Measurements from ENCODE around the gene HDAC6. TPM values are rescaled to one million over a fixed set of nuclear protein-coding genes. Genes with fewer than 3 reads are reported as not detected.

Gene HDAC6
- total and polyA plus RNA-seq, 10 donors, result 33.9 to 103 (median 79.9) TPM

GRCh38 chrX:48754238-48754637, 47.6 kb upstream of the HDAC6 start:
- WGBS, 5 donors, result 67 to 92% (median 78%) methylated on average over 2 to 8 of the region's 8 CpGs
- no peaks in the 10 kb centered on the region for H3K4me1 ChIP-seq
- intact Hi-C loops (cut with DNase I; ENCODE audit: low total_unique reads), result no loop called here
- no peak overlapping the region for H3K4me3 ChIP-seq
- no peak overlapping the region for H3K27ac ChIP-seq
- H3K9me3 ChIP-seq, result no peaks in the 10 kb centered on the region
- H3K27me3 ChIP-seq (replicated peaks in 1 of 7), result peaks cover 0 to 5% (median 0%) of the 10 kb centered on the region in 7 donors
- no peaks in the 10 kb centered on the region for H3K36me3 ChIP-seq
- no peak for DNase-seq
- TF ChIP-seq POLR2AphosphoS5 (IDR thresholded peaks at IDR 0.05), result no peak
- TF ChIP-seq, protein P1, sequence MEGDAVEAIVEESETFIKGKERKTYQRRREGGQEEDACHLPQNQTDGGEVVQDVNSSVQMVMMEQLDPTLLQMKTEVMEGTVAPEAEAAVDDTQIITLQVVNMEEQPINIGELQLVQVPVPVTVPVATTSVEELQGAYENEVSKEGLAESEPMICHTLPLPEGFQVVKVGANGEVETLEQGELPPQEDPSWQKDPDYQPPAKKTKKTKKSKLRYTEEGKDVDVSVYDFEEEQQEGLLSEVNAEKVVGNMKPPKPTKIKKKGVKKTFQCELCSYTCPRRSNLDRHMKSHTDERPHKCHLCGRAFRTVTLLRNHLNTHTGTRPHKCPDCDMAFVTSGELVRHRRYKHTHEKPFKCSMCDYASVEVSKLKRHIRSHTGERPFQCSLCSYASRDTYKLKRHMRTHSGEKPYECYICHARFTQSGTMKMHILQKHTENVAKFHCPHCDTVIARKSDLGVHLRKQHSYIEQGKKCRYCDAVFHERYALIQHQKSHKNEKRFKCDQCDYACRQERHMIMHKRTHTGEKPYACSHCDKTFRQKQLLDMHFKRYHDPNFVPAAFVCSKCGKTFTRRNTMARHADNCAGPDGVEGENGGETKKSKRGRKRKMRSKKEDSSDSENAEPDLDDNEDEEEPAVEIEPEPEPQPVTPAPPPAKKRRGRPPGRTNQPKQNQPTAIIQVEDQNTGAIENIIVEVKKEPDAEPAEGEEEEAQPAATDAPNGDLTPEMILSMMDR (IDR thresholded peaks at IDR 0.05 in 8 of 11, conservative IDR thresholded peaks at IDR 0.05 in 3 of 11), result no peak
- TF ChIP-seq POLR2A (IDR thresholded peaks at IDR 0.05), result no peak

- no peaks in the 10 kb centered on the region for H3K4me1 ChIP-seq
- H3K36me3 ChIP-seq, result no peaks in the 10 kb centered on the region
- no peaks in the 10 kb centered on the region for H3K9me3 ChIP-seq
- H3K4me3 ChIP-seq, result no peak within 1 kb of the TSS
- no peak for DNase-seq
- no peak within 1 kb of the TSS for H3K27ac ChIP-seq
- H3K27me3 ChIP-seq (replicated peaks in 1 of 7), result peaks cover 0 to 6% (median 0%) of the 10 kb centered on the region in 7 donors
- TF ChIP-seq, protein P1 (IDR thresholded peaks at IDR 0.05 in 8 of 11, conservative IDR thresholded peaks at IDR 0.05 in 3 of 11), result peak in 1 of 11 experiments; percentile 11
- TF ChIP-seq POLR2A (IDR thresholded peaks at IDR 0.05), result no peak
- no peak for TF ChIP-seq POLR2AphosphoS5 (IDR thresholded peaks at IDR 0.05)
- intact Hi-C loops (cut with DNase I; ENCODE audit: low total_unique reads), result no loop called here
- 53 to 64% (median 58%) methylated on average over 10 to 12 of the region's 12 CpGs for WGBS, 5 donors
Measured at GRCh38 chrX:48761674-48762471, 40.0 kb upstream of the HDAC6 start, which contains the start of gene GLOD5. TSS of gene GLOD5 (plus strand) at chrX:48761747. CDS start at chrX:48761791, 44 bp downstream.

GRCh38 chrX:48769230-48769629, 32.6 kb upstream of the HDAC6 start:
- Histone ChIP-seq H3K4me1 (no peaks in the 10 kb centered on the region), H3K27ac (no peak overlapping the region), H3K27me3 (replicated peaks in 1 of 7) (no peaks in the 10 kb centered on the region), H3K9me3 (no peaks in the 10 kb centered on the region), H3K4me3 (no peak overlapping the region), H3K36me3 (no peaks in the 10 kb centered on the region)
- TF ChIP-seq, protein P1 (IDR thresholded peaks at IDR 0.05 in 8 of 11, conservative IDR thresholded peaks at IDR 0.05 in 3 of 11), result no peak
- TF ChIP-seq POLR2AphosphoS5 (IDR thresholded peaks at IDR 0.05) (no peak), POLR2A (IDR thresholded peaks at IDR 0.05) (no peak)
- intact Hi-C loops (cut with DNase I; ENCODE audit: low total_unique reads), result no loop called here
- 78 to 91% (median 82%) methylated on average over 6 of the region's 6 CpGs for WGBS, 5 donors
- no peak for DNase-seq

DNA sequence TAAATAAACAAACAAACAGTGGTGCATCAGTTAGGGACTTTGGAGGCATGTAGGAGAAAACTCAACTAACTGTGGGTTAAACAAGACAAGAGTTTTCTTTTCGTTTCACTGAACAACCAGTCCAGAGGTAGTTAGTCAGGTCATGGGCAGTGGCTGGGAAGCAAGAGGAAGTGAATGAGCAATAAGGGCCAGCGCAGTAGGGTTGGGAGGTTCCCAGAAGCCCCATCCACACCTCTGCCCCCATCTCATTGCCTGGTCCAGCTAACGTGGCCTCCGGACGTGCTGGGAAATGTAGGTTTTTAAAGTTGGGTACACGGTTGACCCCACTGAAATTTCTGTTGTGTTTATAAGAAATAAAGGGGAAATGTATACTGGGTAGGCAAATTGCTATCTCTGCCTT, 31.6 kb upstream of the HDAC6 start:
- H3K36me3 ChIP-seq, result no peaks in the 10 kb centered on the region
- no peak for TF ChIP-seq POLR2A (IDR thresholded peaks at IDR 0.05)
- TF ChIP-seq POLR2AphosphoS5 (IDR thresholded peaks at IDR 0.05), result no peak
- TF ChIP-seq, protein P1 (IDR thresholded peaks at IDR 0.05 in 8 of 11, conservative IDR thresholded peaks at IDR 0.05 in 3 of 11), result no peak
- H3K27me3 ChIP-seq (replicated peaks in 1 of 7), result no peaks in the 10 kb centered on the region
- 71 to 82% (median 74%) methylated on average over 6 of the region's 6 CpGs for WGBS, 5 donors
- H3K27ac ChIP-seq, result no peak overlapping the region
- H3K4me1 ChIP-seq, result no peaks in the 10 kb centered on the region
- no peaks in the 10 kb centered on the region for H3K9me3 ChIP-seq
- no peak overlapping the region for H3K4me3 ChIP-seq
- DNase-seq, result no peak
- intact Hi-C loops (cut with DNase I; ENCODE audit: low total_unique reads), result no loop called here

Data from spleen (tissue), 11 donors.